Measurements from ENCODE around the gene RAD54L. TPM values are rescaled to one million over a fixed set of nuclear protein-coding genes. Genes with fewer than 3 reads are reported as not detected.
"Not testable (repeated sequence)": the region's sequence is repeated elsewhere in the genome, so short reads cannot be mapped to it uniquely, and the experiment has no call there.

The RAD54L gene
- total and polyA plus RNA-seq, 3 experiments from 2014 or later: 0.39 to 53.7 (median 50.7) TPM

DNA sequence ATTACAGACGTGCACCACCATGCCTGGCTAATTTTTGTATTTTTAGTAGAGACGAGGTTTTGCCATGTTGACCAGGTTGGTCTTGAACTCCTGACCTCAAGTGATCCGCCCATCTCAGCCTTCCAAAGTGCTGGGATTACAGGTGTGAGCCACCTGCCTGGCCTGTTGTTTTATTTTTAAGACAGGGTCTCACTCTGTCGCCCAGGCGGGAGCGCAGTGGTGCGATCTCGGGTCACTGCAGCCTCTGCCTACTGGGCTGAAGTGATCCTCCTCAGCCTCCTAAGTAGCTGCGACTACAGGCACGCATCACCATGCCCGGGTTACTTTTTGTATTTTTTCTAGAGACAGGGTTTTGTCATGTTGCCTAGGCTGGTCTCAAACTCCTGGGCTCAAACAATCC is 24.5 kb upstream of the RAD54L start:
- H3K4me3 Mint-ChIP-seq; H3K9me3 ChIP-seq (ENCODE audit: low read length); H3K4me3 ChIP-seq (ENCODE audit: low read length); H3K27me3 ChIP-seq (ENCODE audit: insufficient read depth, low read length, poor library complexity, severe bottlenecking); H3K27ac Mint-ChIP-seq; H3K27me3 Mint-ChIP-seq; H3K36me3 Mint-ChIP-seq; DNase-seq; POLR2A ChIA-PET; H3K4me1 ChIP-seq (ENCODE audit: insufficient read depth, low read length); H3K36me3 ChIP-seq (ENCODE audit: insufficient read depth, low read length); H3K9me3 Mint-ChIP-seq; H3K4me1 Mint-ChIP-seq; H3K27ac ChIP-seq (ENCODE audit: low read depth, low read length): not testable (repeated sequence)
- CTCF ChIA-PET: interaction anchor here (0.8 to 1.8 kb wide), 19 partner anchors 8 to 191 kb away, joined by 3 to 16 read pairs (median 5); partner anchors contain the start of genes POMGNT1 and RAD54L

DNA sequence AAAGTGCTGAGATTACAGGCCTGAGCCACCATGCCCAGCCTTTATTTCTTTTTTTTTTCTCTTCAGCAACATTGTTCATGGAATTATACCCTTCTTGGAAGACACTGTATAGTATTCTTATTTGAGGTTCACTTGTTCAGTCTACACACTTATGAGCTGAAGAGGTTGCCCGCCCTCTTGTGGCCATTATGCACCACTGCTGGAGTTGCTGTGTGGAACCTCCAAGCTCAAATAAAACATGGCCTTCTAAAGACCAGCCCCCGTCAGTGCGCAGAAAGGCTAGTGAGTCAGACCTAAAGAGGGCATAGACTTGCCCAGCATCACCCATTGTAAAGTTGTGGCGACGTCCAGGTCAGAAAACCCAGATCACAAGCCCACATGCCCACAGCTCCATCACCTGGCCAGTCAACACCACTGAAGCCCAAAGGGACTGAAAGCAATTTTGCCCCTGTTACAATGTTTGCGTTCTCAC is 24.1 kb upstream of the RAD54L start:
- no peaks in the 10 kb centered on the region for H3K27me3 ChIP-seq (ENCODE audit: insufficient read depth, low read length, poor library complexity, severe bottlenecking)
- H3K4me3 Mint-ChIP-seq: no peak overlapping the region
- ChIA-PET CTCF (interaction anchor here (0.7 to 1.8 kb wide), 24 partner anchors 8 to 192 kb away, joined by 3 to 16 read pairs (median 3); partner anchors contain the start of genes POMGNT1 and RAD54L), POLR2A (no interaction called here)
- peaks cover 3% of the 10 kb centered on the region for H3K4me1 ChIP-seq (ENCODE audit: insufficient read depth, low read length)
- H3K27me3 Mint-ChIP-seq: peaks cover 0 to 2% of the 10 kb centered on the region in 2 donors
- H3K27ac ChIP-seq (ENCODE audit: low read depth, low read length): no peak overlapping the region
- peak; percentile 16 to 64 (median 24) for DNase-seq
- H3K27ac Mint-ChIP-seq: no peak overlapping the region
- H3K9me3 Mint-ChIP-seq: no peaks in the 10 kb centered on the region
- H3K4me3 ChIP-seq (ENCODE audit: low read length): no peak overlapping the region
- no peaks in the 10 kb centered on the region for H3K9me3 ChIP-seq (ENCODE audit: low read length)
- peaks cover 3 to 6% (median 4%) of the 10 kb centered on the region in 3 donors for H3K4me1 Mint-ChIP-seq
- H3K36me3 Mint-ChIP-seq: no peaks in the 10 kb centered on the region
- no peaks in the 10 kb centered on the region for H3K36me3 ChIP-seq (ENCODE audit: insufficient read depth, low read length)

DNA sequence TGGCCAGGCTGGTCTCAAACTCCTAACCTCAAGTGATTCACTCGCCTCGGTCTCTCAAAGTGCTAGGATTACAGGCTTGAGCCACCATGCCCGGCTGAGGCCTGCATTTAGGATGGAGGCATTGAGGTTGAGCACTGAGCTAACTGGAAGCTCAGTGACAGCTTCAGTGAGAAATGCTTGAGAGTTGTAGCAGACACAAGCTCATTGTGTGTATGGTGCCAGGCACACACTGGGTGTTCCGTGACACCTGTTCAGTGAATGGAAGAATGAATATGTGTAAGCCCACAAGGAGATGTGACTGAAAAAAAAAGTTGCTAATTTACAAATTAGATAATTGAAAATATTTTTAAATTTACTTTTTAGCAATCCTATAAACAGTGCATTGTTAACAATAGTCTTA is 22.6 kb upstream of the RAD54L start:
- H3K27me3 Mint-ChIP-seq: peaks cover 0 to 2% of the 10 kb centered on the region in 2 donors
- H3K27ac ChIP-seq (ENCODE audit: low read depth, low read length): no peak overlapping the region

DNA sequence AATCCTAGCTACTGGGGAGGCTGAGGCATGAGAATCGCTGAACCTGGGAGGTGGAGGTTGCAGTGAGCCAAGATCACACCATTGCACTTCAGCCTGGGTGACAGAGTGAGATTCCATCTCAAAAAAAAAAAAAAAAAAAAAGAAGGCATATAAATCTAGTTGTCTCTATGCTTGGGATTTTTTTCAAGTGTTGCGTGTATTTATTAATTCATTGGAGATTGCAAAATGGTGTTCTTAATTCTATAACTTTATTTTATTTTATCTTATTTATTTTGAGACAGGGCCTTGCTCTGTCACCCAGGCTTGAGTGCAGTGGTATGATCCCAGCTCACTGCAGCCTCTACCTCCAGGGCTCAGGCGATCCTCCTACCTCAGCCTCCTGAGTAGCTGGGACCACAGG is 16.3 kb upstream of the RAD54L start:
- H3K4me1 ChIP-seq (ENCODE audit: insufficient read depth, low read length); H3K27me3 Mint-ChIP-seq; H3K9me3 Mint-ChIP-seq; H3K9me3 ChIP-seq (ENCODE audit: low read length); H3K4me1 Mint-ChIP-seq; H3K36me3 Mint-ChIP-seq; H3K4me3 Mint-ChIP-seq; POLR2A ChIA-PET; H3K4me3 ChIP-seq (ENCODE audit: low read length); DNase-seq; H3K27ac ChIP-seq (ENCODE audit: low read depth, low read length); H3K27me3 ChIP-seq (ENCODE audit: insufficient read depth, low read length, poor library complexity, severe bottlenecking); H3K27ac Mint-ChIP-seq; H3K36me3 ChIP-seq (ENCODE audit: insufficient read depth, low read length): not testable (repeated sequence)
- CTCF ChIA-PET: interaction anchor here (0.7 to 3.6 kb wide), 4 partner anchors 8 to 47 kb away, joined by 3 to 16 read pairs (median 4); no protein-coding TSS in a partner anchor

More for the DNA sequence above, 22.6 kb upstream of the RAD54L start:
- H3K9me3 ChIP-seq (ENCODE audit: low read length): no peaks in the 10 kb centered on the region
- peaks cover 3% of the 10 kb centered on the region for H3K4me1 ChIP-seq (ENCODE audit: insufficient read depth, low read length)
- ChIA-PET POLR2A (no interaction called here), CTCF (interaction anchor here (1.1 kb wide), 1 partner anchor 123 kb away, joined by 3 read pairs; no protein-coding TSS in a partner anchor)
- Mint-ChIP-seq H3K4me3 (no peak overlapping the region), H3K9me3 (no peaks in the 10 kb centered on the region), H3K36me3 (no peaks in the 10 kb centered on the region), H3K4me1 (peaks cover 3 to 8% (median 4%) of the 10 kb centered on the region in 3 donors), H3K27ac (no peak overlapping the region)
- no peak for DNase-seq
- no peak overlapping the region for H3K4me3 ChIP-seq (ENCODE audit: low read length)
- H3K27me3 ChIP-seq (ENCODE audit: insufficient read depth, low read length, poor library complexity, severe bottlenecking): no peaks in the 10 kb centered on the region
- no peaks in the 10 kb centered on the region for H3K36me3 ChIP-seq (ENCODE audit: insufficient read depth, low read length)

DNA sequence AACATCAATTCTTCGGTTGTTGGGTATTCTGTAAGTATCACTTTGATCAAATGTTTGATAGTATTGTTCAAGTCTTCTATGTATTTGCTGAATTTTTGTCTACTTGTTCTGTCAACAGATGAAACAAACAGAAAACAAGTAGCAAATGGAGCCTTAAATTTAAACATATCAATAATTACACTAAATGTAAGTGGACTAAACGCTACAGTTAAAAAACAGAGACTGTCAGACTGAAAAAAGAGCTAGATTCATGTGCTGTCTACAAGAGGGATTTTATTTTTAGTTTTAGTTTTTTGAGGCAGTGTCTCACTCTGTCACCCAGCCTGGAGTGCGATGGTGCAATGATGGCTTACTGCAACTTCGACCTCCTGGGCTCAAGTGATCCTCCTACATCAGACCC is 10.7 kb upstream of the RAD54L start:
- H3K27ac Mint-ChIP-seq: no peak overlapping the region
- peaks cover 0 to 3% (median 0%) of the 10 kb centered on the region in 3 donors for H3K36me3 Mint-ChIP-seq
- H3K4me1 Mint-ChIP-seq: no peaks in the 10 kb centered on the region
- H3K27ac ChIP-seq (ENCODE audit: low read depth, low read length): no peak overlapping the region
- no peaks in the 10 kb centered on the region for H3K27me3 ChIP-seq (ENCODE audit: insufficient read depth, low read length, poor library complexity, severe bottlenecking)
- ChIA-PET POLR2A (no interaction called here), CTCF (interaction anchor here (0.6 kb wide), 1 partner anchor 58 kb away, joined by 3 read pairs; no protein-coding TSS in a partner anchor)
- no peaks in the 10 kb centered on the region for H3K9me3 ChIP-seq (ENCODE audit: low read length)
- H3K27me3 Mint-ChIP-seq: peaks cover 2% of the 10 kb centered on the region in 2 donors
- H3K4me3 Mint-ChIP-seq: no peak overlapping the region
- DNase-seq: no peak
- no peaks in the 10 kb centered on the region for H3K36me3 ChIP-seq (ENCODE audit: insufficient read depth, low read length)
- H3K4me1 ChIP-seq (ENCODE audit: insufficient read depth, low read length): no peaks in the 10 kb centered on the region
- H3K9me3 Mint-ChIP-seq: peaks cover 0 to 3% (median 0%) of the 10 kb centered on the region in 5 donors
- H3K4me3 ChIP-seq (ENCODE audit: low read length): no peak overlapping the region

DNA sequence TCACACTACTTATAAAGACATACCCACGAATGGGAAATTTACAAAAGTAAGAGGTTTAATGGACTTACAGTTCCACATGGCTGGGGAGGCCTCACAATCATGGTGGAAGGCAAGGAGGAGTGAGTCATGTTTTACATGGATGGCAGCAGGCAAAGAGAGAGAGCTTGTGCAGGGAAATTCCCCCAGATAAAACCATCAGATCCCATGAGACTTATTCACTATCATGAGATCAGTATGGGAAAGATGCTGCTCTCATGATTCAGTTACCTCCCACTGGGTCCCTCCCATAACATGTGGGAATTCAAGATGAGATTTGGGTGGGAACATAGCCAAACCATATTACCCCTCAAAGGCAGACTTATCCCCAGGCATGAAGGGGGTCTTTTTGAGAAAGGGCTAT is 8.7 kb upstream of the RAD54L start:
- H3K27ac Mint-ChIP-seq; H3K4me1 ChIP-seq (ENCODE audit: insufficient read depth, low read length); H3K9me3 Mint-ChIP-seq; POLR2A ChIA-PET; H3K4me3 ChIP-seq (ENCODE audit: low read length); H3K27me3 Mint-ChIP-seq; H3K36me3 ChIP-seq (ENCODE audit: insufficient read depth, low read length); DNase-seq; H3K9me3 ChIP-seq (ENCODE audit: low read length); H3K36me3 Mint-ChIP-seq; H3K4me3 Mint-ChIP-seq; H3K27ac ChIP-seq (ENCODE audit: low read depth, low read length); H3K4me1 Mint-ChIP-seq; H3K27me3 ChIP-seq (ENCODE audit: insufficient read depth, low read length, poor library complexity, severe bottlenecking): not testable (repeated sequence)
- CTCF ChIA-PET: interaction anchor here (1.3 kb wide), 1 partner anchor 15 kb away, joined by 3 read pairs; no protein-coding TSS in a partner anchor

DNA sequence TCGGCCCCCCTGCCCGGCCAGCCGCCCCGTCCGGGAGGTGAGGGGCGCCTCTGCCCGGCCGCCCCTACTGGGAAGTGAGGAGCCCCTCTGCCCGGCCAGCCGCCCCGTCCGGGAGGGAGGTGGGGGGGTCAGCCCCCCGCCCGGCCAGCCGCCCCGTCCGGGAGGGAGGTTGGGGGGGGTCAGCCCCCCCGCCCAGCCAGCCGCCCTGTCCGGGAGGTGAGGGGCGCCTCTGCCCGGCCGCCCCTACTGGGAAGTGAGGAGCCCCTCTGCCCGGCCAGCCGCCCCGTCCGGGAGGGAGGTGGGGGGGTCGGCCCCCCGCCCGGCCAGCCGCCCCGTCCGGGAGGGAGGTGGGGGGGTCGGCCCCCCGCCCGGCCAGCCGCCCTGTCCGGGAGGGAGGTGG is 5.8 kb upstream of the RAD54L start:
- H3K27me3 ChIP-seq (ENCODE audit: insufficient read depth, low read length, poor library complexity, severe bottlenecking); CTCF ChIA-PET; POLR2A ChIA-PET: not testable (repeated sequence)

DNA sequence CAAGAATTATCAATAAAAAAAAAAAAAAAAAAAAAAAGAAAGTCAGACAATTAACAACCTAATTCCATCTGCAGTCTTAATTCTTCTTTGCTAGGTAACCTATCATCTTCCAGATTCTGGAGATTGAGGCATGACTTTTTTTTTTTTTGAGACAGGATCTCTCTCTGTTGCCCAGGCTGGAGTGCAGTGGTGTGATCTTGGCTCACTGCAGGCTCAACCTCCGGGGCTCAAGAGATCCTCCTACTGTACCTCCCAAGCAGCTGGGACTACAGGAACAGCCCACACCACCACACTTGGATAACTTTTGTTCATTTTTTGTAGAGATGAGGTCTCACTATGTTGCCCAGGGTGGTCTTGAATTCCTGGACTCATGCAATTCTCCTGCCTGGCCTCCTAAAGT is 4.6 kb upstream of the RAD54L start:
- Mint-ChIP-seq H3K4me3 (no peak overlapping the region), H3K9me3 (no peaks in the 10 kb centered on the region), H3K4me1 (peaks cover 10 to 16% (median 14%) of the 10 kb centered on the region in 3 donors), H3K36me3 (peaks cover 0 to 2% (median 0%) of the 10 kb centered on the region in 3 donors), H3K27ac (no peak overlapping the region), H3K27me3 (no peaks in the 10 kb centered on the region)
- H3K27me3 ChIP-seq (ENCODE audit: insufficient read depth, low read length, poor library complexity, severe bottlenecking): no peaks in the 10 kb centered on the region
- H3K36me3 ChIP-seq (ENCODE audit: insufficient read depth, low read length): no peaks in the 10 kb centered on the region
- H3K27ac ChIP-seq (ENCODE audit: low read depth, low read length): no peak overlapping the region
- H3K4me3 ChIP-seq (ENCODE audit: low read length): no peak overlapping the region
- POLR2A ChIA-PET: no interaction called here
- no peak for DNase-seq
- H3K4me1 ChIP-seq (ENCODE audit: insufficient read depth, low read length): peaks cover 9% of the 10 kb centered on the region
- CTCF ChIA-PET: no interaction called here
- no peaks in the 10 kb centered on the region for H3K9me3 ChIP-seq (ENCODE audit: low read length)

More for the DNA sequence above, 5.8 kb upstream of the RAD54L start:
- H3K36me3 Mint-ChIP-seq; H3K4me3 ChIP-seq (ENCODE audit: low read length); DNase-seq; H3K36me3 ChIP-seq (ENCODE audit: insufficient read depth, low read length); H3K4me1 ChIP-seq (ENCODE audit: insufficient read depth, low read length); H3K4me1 Mint-ChIP-seq; H3K27me3 Mint-ChIP-seq; H3K27ac ChIP-seq (ENCODE audit: low read depth, low read length); H3K9me3 ChIP-seq (ENCODE audit: low read length); H3K9me3 Mint-ChIP-seq; H3K27ac Mint-ChIP-seq; H3K4me3 Mint-ChIP-seq: not testable (repeated sequence)
